NCI-H524 treated with DMSO at 0.1 percent for 48 hours (cell line): Measurements from ENCODE around the gene LAMA4.
A peak's percentile ranks its signal among the peaks of the same experiment; 100 is the strongest.

Source experiments
- DNase-seq: peaks from one replicate; lab custom pipeline; 2025; lab: John Stamatoyannopoulos, UW

Gene LAMA4

GRCh38 chr6:112253841-112254816, at the start of gene LAMA4:
TSS of gene LAMA4 (minus strand) at chr6:112254567. CDS start at chr6:112254150, 417 bp downstream.
- DNase-seq = no peak

GRCh38 chr6:112302142-112302705, 47.9 kb upstream of the LAMA4 start:
- DNase-seq = no peak

GRCh38 chr6:112300896-112301295, 46.5 kb upstream of the LAMA4 start:
- no peak for DNase-seq

GRCh38 chr6:112298816-112299281, 44.5 kb upstream of the LAMA4 start:
- no peak for DNase-seq

- DNase-seq = no peak
These were observed 43.8 kb upstream of the LAMA4 start for GRCh38 chr6:112298021-112298745.

- DNase-seq = no peak
These were observed 42.3 kb upstream of the LAMA4 start for GRCh38 chr6:112296694-112297093.

GRCh38 chr6:112296122-112296521, 41.8 kb upstream of the LAMA4 start:
- no peak for DNase-seq

GRCh38 chr6:112291161-112291762, 36.9 kb upstream of the LAMA4 start:
- no peak for DNase-seq

- DNase-seq = no peak
These were observed 34.7 kb upstream of the LAMA4 start for GRCh38 chr6:112289038-112289566.

GRCh38 chr6:112288475-112288874, 34.1 kb upstream of the LAMA4 start:
- DNase-seq = no peak

- DNase-seq = no peak
These were observed 33.3 kb upstream of the LAMA4 start for GRCh38 chr6:112287577-112288225.

- no peak for DNase-seq
These were observed 32.3 kb upstream of the LAMA4 start for GRCh38 chr6:112286500-112287144.

GRCh38 chr6:112286010-112286409, 31.6 kb upstream of the LAMA4 start:
- DNase-seq = no peak

- DNase-seq = no peak
These were observed 30.2 kb upstream of the LAMA4 start for GRCh38 chr6:112284603-112285002.

GRCh38 chr6:112283621-112284020, 29.3 kb upstream of the LAMA4 start:
- DNase-seq = no peak

GRCh38 chr6:112281821-112282615, 27.7 kb upstream of the LAMA4 start:
- peak; percentile 78 for DNase-seq

- DNase-seq = no peak
These were observed 24.9 kb upstream of the LAMA4 start for GRCh38 chr6:112279031-112279935.

GRCh38 chr6:112275365-112275764, 21.0 kb upstream of the LAMA4 start:
- DNase-seq = no peak

- DNase-seq = no peak
These were observed 20.4 kb upstream of the LAMA4 start for GRCh38 chr6:112274774-112275173.
